ENCODE results near the gene OTOS.

Gene OTOS

DNA sequence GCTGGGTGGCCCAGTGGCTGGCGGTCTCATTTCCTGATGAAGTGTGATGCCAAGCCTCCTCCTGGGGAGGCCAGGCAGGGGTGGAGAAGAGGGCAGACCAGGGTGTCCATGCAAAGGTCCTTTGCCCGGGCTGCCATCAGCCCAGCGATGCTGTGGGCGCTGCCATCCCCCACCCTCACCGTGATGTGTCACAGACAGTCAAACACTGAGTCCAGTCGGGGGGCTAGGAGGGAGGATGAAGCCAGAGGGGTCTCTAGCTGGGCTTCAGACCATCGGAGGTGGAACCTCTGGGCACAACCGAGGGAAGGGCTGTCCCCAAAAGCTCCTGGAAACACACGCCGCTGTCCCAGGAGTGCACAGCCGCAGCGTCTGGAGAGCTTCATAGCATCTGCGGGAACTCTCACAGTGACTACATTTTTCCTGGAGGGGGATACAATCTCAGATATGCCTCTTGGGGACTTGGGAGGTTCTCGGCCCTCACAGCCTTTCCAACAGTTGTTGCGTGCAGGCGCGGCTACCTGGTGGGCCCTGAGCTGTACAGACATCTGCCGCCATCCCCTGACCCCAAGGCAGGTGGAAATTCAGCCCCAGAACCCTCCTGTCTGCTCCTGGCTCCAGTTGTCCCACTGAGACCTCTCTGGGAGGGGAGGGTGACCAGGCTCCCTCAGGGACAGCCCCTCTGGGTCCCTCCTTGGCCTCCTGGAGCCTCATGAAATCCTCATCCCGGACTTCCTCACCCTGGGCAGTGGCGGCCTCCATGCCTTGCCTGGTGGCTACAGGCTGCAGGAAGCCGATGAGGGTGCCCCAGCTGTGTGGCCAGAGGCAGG, 26.5 kb upstream of the OTOS start:
- DNase-seq: no peak

DNA sequence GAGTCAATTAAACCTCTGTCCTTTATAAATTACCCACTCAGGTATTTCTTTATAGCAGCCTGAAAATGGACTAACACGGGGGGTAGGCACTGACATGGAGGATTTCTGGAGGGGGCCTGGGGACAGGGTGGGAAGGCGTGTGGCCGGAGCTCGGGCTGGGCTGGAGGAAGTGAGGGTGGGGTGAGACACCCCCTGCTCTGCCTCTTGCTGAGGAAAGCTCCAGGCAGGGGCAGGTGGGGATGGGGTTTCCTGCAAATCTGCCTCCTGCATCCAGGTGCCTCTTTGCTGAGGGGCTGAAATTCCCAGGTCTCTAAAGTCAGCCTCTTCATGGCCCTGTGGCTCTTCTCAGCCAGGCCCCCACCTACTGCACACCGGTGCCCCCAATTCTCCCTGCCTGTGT, 25.7 kb upstream of the OTOS start:
- no peak for DNase-seq

DNA sequence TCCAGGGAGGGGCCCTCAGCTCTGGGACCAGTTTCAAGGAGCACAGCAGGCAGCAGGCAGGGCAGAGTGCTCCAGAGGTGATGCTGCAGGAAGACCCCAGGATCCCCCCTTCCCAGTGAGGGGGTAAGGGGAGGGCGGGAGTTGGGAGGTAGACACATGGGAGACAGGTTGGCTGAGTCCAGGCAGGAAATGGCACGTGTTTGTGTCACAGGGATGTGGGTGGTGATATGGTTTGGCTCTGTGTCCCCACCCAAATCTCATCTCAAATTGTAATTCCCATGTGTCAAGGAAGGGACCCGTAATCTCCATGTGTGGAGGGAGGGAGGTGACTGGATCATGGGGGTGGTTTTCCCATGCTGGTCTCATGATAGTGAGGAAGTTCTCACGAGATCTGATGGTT, 25.2 kb upstream of the OTOS start:
- DNase-seq: no peak

DNA sequence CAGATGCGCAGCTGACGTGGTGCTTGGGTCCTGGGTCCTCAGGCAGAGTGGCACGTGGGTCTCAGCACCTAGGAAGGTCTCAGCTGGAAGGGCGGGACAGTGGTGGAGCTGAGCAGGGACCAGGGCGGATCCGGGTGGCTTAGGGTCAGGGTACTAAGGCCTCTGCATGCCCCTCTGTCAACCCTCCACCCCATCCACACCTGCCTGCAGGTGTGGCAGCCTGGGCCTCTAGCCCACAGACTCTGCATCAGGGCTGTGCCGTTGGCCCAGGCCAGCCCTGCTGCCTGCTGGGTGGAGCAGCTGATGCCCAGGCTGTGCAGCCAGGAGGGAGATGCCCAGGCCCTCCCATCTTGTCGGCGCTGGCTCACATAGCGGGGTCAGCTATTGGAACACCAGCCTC, 24.6 kb upstream of the OTOS start:
- no peak for DNase-seq

DNA sequence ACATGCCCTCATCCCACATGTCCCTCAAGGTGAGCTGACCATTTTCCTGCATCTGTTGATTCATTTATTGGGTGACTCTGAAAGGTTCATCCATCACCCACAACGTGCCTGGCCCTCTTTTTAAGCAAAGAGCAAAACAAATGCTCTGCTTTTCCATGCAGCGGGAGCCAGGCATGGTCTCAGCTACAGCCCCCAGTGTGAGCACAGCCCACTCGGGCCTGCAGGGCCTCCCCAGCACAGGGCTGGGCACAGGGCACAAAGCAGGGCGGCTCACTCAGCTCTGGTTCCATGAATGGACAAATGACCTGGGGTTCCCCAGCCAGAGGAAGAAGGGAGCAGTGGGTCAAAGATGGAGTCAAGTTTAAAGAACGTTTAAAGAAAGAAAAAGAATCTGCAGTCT, 24.1 kb upstream of the OTOS start:
- no peak for DNase-seq

DNA sequence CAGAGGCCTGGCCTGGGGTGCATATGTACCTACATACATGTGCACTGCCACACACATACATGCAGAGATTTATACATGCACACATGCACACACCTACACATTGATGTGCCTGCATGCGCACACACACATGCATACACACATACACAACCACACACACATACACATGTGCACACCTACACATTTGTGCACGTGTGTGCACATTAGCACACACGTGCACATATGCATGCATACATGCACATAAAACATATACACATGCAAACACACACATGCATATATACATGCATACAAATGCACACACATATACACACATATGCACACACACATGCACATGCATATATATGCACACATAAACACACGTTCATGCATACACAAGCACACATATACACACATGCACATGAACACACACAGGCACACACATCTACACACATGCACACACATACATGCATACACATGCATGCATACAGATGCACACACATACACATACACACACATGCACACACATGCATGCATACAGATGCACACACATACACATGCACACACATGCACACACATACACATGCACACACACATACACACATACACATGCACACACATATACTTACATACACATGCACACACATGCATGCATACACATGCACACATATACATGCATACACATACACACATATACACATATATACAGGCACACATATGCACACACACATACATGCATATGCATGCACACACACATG, 23.6 kb upstream of the OTOS start:
- DNase-seq: no peak

DNA sequence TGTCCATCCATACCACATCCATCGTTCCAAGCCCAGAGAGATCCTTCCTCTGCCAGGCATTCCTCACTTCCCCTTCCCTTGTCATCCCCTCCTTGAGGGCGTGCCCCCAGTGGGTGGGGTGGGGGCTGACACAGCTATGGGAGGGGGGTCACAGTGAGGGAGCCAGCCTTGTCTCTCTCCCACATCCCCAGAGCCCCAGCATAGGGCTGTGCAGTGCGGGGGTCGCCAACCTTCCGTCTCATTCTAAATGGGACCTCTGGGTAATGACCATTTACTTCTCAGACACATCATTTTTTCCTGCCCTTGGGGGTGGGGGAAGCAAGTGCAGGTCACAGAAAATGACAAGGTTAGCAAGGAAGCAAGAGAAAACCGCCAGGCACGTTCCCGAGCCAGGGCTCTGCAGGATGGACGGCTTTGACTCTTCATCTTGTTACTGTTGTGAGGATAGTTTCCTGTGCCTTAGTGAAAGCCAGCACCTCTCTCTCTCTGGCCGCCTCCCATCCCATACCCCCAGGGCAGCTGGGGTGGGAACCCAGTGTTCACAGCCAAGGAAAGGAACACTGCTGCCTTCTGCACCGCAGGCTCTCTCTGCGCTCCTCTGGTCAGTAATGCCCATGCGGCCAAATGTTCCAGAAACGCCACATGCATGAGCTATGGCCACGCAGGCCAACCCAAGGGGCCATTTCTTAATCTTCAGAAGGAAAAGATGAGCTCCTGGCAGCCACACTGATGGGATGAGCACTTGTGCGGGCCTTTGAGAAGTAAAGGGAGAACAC, 22.7 kb upstream of the OTOS start:
- no peak for DNase-seq

DNA sequence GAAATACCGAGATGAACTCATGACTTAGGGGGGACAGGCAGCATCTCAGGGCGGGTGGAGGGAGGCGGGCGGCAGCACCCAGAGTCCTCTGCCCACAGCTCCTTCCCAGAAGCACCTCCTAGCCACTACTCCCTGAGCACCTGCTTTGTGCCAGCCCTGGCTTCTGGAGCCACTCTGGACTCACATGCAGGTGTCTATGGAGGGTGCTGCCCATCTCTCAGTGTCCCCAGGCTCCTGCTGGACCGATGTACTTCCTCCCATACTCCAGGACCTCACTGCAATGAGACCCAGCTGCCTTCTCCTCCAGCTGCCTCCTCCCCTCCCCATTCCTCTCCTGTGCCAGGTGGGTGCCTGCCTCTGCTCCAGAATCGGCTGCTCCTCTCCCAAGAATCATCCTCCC, 22.1 kb upstream of the OTOS start:
- DNase-seq: no peak

DNA sequence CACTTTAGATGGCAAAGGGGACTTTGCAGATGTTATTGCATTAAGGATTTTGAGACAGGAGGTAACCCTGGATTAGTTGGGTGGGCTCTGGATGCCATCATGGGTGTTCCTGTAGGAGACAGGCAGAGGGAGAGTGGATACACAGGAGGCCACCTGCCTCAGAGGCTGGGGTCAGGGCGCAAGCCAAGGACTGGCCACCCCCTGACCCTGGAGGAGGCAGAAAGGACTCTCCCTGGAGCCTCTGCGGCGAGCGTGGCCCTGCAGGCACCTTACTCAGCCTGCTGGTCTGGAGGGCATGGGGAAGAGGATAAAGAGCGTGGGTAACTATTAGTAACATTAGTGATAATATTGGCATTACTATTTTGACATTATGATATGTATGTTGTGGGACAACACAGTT, 21.6 kb upstream of the OTOS start:
- DNase-seq: no peak

DNA sequence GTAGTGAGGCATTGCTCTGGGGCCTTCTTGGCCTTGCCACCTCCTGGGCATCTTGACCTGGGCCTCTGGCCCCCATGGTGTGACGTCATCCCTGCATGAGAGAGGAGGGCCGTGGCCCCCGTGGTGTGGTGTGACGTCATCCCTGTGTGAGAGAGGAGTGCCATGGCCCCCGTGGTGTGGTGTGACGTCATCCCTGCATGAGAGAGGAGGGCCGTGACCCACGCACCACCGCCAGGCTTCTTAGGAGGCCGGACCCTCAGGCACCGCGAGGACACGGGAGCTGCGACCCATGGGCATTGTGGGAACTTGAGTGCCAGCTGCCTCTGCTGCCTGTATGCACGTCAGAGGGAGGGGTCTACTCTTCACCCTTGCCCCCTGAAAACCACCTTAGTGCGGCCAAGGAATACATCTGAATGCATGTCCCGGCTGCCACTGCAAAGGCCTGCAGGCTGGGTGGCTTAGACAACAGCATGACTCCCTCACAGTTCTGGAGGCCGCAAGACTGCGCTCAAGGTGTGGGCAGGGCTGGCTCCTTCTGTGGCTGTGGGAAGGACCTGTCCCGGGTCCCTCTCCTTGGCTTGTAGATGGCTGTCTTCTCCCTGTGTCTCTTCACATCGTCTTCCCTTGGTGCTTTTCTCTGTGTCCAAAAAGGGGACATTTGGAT, 20.8 kb upstream of the OTOS start:
- DNase-seq: no peak

DNA sequence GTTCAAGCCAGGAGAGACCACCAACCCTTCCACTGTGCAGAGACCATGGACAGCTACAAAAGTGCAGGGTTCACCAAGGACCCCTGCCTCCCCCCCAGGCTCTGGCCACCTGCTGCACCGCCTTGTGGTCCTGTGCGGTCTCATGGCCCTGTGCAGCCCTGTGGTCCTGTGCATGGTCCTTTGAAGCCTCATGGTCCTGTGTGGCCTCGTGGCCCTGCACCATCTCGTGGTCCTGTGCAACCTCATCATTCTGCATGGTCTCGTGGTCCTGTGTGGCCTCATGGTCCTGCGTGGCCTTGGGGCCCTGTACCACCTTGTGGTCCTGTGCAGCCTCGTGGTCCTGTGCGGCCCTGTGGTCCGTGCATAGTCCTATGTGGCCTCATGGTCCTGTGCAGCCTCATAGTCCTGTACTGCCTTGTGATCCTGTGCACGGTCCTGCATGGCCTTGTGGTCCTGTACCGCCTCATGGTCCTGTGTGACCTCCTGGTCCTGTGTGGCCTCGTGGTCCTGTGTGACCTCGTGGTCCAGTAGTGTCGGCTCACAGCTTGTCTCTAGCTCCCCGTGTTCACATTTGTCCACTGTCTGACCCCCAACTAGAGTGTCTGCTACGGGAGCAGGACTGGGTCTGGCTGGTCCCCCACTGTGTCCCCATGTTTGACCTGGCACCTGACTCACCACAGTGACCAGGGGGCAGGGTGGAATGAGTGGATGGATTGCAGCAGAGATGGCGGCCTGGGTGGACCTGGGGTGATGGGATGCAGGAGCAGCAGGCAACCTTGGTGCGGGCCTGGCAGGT, 20.0 kb upstream of the OTOS start:
- DNase-seq: no peak

DNA sequence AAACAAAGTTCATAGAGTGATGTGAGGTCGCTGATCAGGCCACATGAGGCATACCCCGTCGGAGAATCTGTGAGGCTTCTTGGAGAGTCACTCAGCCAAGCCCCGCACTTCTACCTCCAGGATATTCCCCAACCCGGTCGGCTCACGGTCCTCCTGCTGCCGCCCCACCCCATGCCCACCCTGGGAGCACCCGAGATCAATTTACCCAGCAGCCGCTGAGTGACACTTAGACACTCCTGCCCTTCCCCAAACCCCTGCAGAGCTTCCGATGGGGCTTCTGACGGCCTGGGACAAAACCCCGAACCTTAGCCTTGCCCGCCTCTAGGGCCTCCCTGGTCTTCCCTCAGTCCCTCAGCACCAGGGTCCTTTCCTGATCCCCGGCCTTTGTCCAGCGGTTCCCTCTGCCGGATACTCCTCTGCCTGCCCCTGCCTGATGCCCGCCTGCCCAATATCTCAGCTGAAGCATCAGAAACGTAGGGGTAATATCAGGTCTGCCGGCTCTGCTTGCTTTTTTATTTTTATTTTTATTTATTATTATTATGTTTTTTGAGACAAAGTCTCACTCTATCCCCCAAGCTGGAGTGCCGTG, 18.9 kb upstream of the OTOS start:
- DNase-seq: no peak

DNA sequence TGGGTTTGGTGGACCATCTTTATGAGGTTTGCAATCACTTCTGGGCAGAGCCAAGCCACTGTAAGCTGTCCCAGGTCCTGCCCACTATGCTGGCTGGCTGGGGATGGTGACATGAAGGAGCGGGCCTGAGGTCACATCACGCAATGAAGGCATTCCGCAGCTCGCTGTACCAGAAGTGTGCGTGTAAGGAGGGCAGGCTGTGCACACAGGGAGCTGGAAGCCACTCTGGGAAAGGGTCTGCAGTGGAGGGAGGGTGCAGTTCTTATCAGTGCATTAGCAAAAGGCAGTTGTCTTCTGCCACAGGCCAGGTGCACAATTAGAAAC, 16.7 kb upstream of the OTOS start:
- no peak for DNase-seq

DNA sequence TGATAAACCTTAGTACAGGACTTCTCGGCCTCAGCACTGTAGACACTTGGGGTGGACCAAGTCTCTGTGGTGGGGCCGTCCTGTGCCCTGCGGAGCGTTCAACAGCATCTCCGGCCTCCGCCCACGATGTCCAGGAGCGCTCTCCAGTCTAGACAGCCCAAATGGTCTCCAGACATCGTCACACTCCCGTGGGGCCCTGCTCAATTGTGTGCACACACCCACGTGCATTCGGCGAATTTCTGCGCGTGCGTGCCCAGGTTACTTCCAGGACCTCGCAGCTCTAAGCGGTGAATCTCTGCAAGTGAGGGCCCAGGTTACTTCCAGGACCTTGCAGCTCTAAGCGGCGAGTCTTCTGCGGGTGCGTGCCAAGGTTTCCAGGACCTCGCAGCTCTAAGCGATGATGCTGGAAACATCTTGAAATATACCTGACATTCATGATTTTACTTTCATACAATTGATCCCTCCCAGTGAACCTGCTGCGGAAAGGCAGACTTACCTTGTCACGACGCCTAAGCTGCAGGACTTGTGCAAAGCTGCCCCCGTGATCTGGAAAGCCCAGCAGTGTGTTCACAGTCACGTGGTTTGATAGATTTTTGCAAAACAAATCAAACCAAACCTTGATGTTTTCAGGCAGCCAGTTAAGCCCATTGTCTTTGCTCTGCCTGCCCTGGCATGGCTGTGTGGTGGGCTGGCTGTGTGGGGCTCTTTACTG, 16.1 kb upstream of the OTOS start:
- DNase-seq: no peak

DNA sequence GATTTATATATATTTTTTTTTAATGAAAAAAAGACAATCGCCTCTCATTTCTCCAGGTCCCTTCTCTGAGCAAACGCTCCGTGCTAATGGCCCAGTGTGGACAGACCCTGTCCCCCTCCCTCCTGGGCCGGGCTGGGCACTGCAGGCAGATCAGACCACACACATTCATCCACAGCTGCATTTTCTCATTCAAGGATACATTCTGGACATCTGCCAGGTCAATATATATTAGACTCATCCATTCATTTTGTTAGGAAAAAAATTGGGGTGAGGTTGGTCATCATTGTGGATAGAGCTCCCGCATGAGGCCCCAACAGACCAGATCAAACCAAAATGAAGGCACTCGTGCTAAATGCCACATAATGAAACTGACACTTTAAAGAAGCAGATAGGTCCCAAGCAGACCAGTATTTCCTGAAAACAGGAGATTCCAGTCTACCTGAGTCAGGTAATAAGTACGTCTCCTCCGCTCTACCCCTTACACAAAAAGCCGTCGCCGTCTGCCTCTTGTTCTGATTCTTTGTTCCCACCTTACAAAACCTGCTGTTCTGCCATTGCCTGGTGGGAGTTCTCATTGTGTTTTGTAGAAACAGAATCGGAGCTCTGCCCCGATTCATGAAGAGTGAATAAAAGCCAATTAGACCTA, 15.4 kb upstream of the OTOS start:
- no peak for DNase-seq

DNA sequence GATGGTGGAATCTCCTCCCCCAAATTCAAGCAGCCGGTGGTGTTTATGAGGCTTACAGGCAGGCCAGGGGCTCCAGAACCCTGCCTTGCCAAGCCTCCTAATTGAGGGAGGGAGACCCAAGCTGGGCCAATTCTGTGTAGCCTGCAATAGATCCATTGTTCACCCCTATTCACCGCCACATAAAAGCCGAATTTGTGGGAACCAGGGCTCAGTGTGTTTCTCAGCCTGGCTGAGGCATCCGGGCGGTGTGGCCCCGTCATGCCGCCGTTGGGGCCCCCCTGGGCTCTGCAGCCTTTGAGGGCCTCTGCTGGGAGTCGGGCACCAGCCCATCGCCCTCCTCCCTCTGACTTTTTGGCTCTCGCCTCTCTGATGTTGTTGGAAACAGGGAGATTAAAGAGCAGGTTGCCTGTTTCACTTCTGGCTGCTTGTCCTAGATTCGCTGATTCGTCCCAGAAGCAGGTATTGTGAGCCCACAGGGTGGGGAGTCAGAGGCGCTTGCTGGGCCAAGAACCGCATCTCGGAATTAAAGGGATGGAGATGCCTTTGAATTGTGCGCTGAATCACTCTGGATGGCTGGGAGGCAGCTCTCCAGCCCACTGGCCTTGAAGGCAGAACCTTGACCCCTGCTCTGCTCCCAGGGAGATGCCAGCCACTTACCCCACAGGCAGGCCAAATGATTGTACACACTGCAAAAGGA, 14.7 kb upstream of the OTOS start:
- DNase-seq: no peak

DNA sequence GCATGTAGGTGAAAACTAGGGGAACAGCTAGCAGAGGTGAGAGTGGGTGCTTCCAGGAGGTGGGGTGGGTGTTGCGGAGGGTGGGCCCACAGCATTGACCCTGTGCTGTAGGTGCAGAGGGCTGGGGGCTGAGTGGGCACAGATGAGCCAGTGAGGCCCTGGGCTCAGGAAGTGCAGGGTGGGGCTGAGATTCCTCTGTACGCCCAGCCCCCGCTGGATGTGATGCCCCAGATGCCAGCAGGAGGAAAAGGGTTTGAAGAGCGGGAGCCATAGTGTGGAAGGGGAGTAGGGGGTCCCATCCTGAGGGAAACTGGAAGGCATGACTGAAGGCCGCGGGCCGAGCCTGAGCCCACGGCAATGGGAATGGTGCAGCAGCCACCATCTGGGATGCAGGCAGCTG, 14.1 kb upstream of the OTOS start:
- DNase-seq: no peak

DNA sequence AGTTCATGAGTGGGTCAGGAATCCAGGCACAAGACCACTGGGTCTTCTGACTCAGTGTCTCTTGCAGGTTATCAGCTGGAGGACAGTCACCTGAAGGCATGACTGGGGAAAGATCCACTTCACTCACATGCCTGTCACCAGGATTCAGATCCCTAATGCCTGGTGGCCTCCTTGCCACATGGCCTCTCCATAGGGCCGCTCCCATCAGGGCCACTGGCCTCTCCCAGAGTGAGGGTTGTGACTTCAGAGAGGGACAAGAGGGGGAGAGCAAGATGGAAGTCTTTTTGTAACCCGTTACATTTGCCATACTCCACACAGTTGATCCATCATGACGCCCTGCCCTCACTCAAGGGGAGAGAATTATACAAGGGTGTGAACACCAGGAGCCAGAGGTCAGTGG, 13.0 kb upstream of the OTOS start:
- DNase-seq: no peak

DNA sequence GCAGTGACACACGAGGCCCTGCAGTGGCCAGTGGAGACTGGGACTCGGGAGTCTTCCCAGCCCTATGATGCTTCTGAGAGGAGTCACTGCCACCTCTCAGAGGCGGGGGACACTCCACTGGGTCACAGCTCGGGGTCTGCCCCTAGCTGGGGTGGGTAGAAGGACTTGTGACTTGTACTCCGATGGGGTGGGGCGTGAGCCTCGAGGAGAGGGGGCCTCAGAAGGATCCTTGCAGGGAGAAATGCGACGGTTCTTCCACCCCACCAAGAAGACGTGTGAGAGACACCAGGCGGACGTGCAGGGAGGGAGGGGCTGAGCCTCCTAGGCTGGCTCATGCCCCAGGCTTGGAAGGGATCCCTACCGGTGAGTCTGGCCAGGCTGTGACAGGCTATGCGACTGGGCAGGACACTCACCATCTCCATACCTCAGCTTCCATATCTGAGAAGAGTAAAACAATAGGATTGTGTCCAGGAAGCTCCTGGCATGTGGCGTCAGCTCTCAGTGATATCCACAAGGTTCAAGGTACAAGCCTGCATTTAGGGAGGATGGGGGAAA, 11.1 kb upstream of the OTOS start:
- DNase-seq: no peak
